SK-N-SH treated with all-trans-retinoic acid at 6 μM for 48 hours (cell line): ENCODE measurements around the gene KBTBD3.

ENCODE experiments used
- ATAC-seq: fragments of 200-7000 bp; cut with Tn5 transposase; 3 replicates; pipeline ENCODE4 v1.9.1; 2020; ENCODE audit warnings: mild to moderate bottlenecking, moderate library complexity
- ARNTL ChIP-seq: fragments of 450-650 bp; formaldehyde crosslinking; IDR thresholded peaks from 2 replicates; pipeline ENCODE4 v1.5.0; 2020; ENCODE audit warnings: low read depth, mild to moderate bottlenecking, moderate library complexity, borderline replicate concordance
- BACH2 ChIP-seq: fragments of 250-450 bp; sonication (Bioruptor Pico); IDR thresholded peaks from 2 replicates; pipeline ENCODE4 v1.9.0; 2021; ENCODE audit warnings: mild to moderate bottlenecking, borderline replicate concordance
- CSDC2 ChIP-seq: fragments of 250-450 bp; sonication (Bioruptor Pico); IDR thresholded peaks from 2 replicates; pipeline ENCODE4 v1.5.0; 2020; ENCODE audit warnings: mild to moderate bottlenecking, moderate library complexity
- CSRNP3 ChIP-seq: fragments of 250-450 bp; sonication (Bioruptor Pico); IDR thresholded peaks from 2 replicates; pipeline ENCODE4 v1.5.1; 2021; ENCODE audit warnings: mild to moderate bottlenecking, moderate library complexity
- ESRRG ChIP-seq: fragments of 250-450 bp; sonication (Bioruptor Pico); IDR thresholded peaks from 2 replicates; pipeline ENCODE4 v1.6.1; 2021; ENCODE audit warnings: mild to moderate bottlenecking
- GLIS3 ChIP-seq: fragments of 250-450 bp; sonication (Bioruptor Pico); IDR thresholded peaks from 2 replicates; pipeline ENCODE4 v1.5.0; 2020; ENCODE audit warnings: mild to moderate bottlenecking, moderate library complexity
- ISL1 ChIP-seq: fragments of 250-450 bp; sonication (Bioruptor Pico); IDR thresholded peaks from 2 replicates; pipeline ENCODE4 v2.1.2; 2022; ENCODE audit warnings: mild to moderate bottlenecking, moderate library complexity
- OSR1 ChIP-seq: fragments of 250-450 bp; sonication (Bioruptor Pico); IDR thresholded peaks from 2 replicates; pipeline ENCODE4 v1.8.0; 2022; ENCODE audit warnings: moderate library complexity, mild to moderate bottlenecking, inconsistent platforms
- PATZ1 ChIP-seq: fragments of 250-450 bp; sonication (Bioruptor Pico); IDR thresholded peaks from 2 replicates; pipeline ENCODE4 v1.8.0; 2020; ENCODE audit warnings: mild to moderate bottlenecking, moderate library complexity, borderline replicate concordance
- POU6F1 ChIP-seq: fragments of 250-450 bp; sonication (Bioruptor Pico); IDR thresholded peaks from 2 replicates; pipeline ENCODE4 v1.8.0; 2021; ENCODE audit warnings: low read depth, mild to moderate bottlenecking, moderate library complexity, borderline replicate concordance
- RARB ChIP-seq: fragments of 250-450 bp; sonication (Bioruptor Pico); IDR thresholded peaks from 2 replicates; pipeline ENCODE4 v1.8.0; 2021; ENCODE audit warnings: mild to moderate bottlenecking, moderate library complexity
- SNAI2 ChIP-seq: fragments of 250-450 bp; sonication (Bioruptor Pico); IDR thresholded peaks from 2 replicates; pipeline ENCODE4 v1.5.0; 2020; ENCODE audit warnings: mild to moderate bottlenecking, moderate library complexity
- TCF4 ChIP-seq: fragments of 250-450 bp; sonication (Bioruptor Pico); IDR thresholded peaks from 2 replicates; pipeline ENCODE4 v1.8.0; 2021; ENCODE audit warnings: mild to moderate bottlenecking, moderate library complexity, borderline replicate concordance
- TOX ChIP-seq: fragments of 250-450 bp; sonication (Bioruptor Pico); IDR thresholded peaks from 2 replicates; pipeline ENCODE4 v1.8.0; 2021; ENCODE audit warnings: mild to moderate bottlenecking, moderate library complexity, borderline replicate concordance
- TSHZ2 ChIP-seq: fragments of 250-450 bp; sonication (Bioruptor Pico); IDR thresholded peaks from 2 replicates; pipeline ENCODE4 v1.5.0; 2020; ENCODE audit warnings: mild to moderate bottlenecking, moderate library complexity
- ZC3H10 ChIP-seq: fragments of 250-450 bp; sonication (Bioruptor Pico); IDR thresholded peaks from 2 replicates; pipeline ENCODE4 v1.5.1; 2021; ENCODE audit warnings: mild to moderate bottlenecking, moderate library complexity
- ZNF565 ChIP-seq: fragments of 450-650 bp; formaldehyde crosslinking; conservative IDR thresholded peaks from 2 replicates; pipeline ENCODE4 v1.5.0; 2020; ENCODE audit warnings: low read depth, mild to moderate bottlenecking, moderate library complexity
- ZNF70 ChIP-seq: fragments of 450-650 bp; formaldehyde crosslinking; IDR thresholded peaks from 2 replicates; pipeline ENCODE4 v1.5.0; 2020; ENCODE audit warnings: mild to moderate bottlenecking, moderate library complexity
- ZNF8 ChIP-seq: fragments of 450-650 bp; formaldehyde crosslinking; IDR thresholded peaks from 2 replicates; pipeline ENCODE4 v1.5.0; 2020; ENCODE audit warnings: mild to moderate bottlenecking, moderate library complexity

KBTBD3 gene

GRCh38 chr11:106030609-106031008, 46.5 kb downstream of the KBTBD3 start:
- TF ChIP-seq ZC3H10 (CRISPR knock-in tag) (no peak), ESRRG (CRISPR knock-in tag) (no peak), SNAI2 (CRISPR knock-in tag) (no peak), POU6F1 (no peak), ZNF70 (CRISPR knock-in tag) (no peak), TCF4 (CRISPR knock-in tag) (no peak), TOX (CRISPR knock-in tag) (no peak), ISL1 (no peak), TSHZ2 (CRISPR knock-in tag) (no peak), ZNF8 (CRISPR knock-in tag) (no peak)
- ATAC-seq: no peak

GRCh38 chr11:106022795-106023275, 54.3 kb downstream of the KBTBD3 start:
- ATAC-seq: no peak
- TF ChIP-seq CSDC2 (no peak), ZNF565 (no peak), ZNF70 (CRISPR knock-in tag) (no peak), PATZ1 (CRISPR knock-in tag) (no peak), CSRNP3 (CRISPR knock-in tag) (no peak), ARNTL (CRISPR knock-in tag) (no peak), RARB (CRISPR knock-in tag) (no peak), OSR1 (no peak), ESRRG (CRISPR knock-in tag) (no peak), ZC3H10 (CRISPR knock-in tag) (no peak), SNAI2 (CRISPR knock-in tag) (no peak), TCF4 (CRISPR knock-in tag) (no peak), GLIS3 (no peak)
- TF ChIP-seq, all 23 proteins: peak for 0

- TF ChIP-seq PATZ1 (CRISPR knock-in tag) (peak; percentile 43; the same call in 1 of the 2 replicates), BACH2 (CRISPR knock-in tag) (no peak)
- TF ChIP-seq, all 23 proteins: peak for 1
- ATAC-seq: peak; percentile 98
Observed at GRCh38 chr11:106021967-106022794, 55.0 kb downstream of the KBTBD3 start, which contains the start of gene MSANTD4. Gene MSANTD4 (minus strand): TSS chr11:106022240. CDS start chr11:106010917, 11,323 bp downstream.
